H1 (cell line): ENCODE measurements around the gene MLLT6. TPM values are rescaled to one million over a fixed set of nuclear protein-coding genes. Genes with fewer than 3 reads are reported as not detected.
A peak's percentile ranks its signal among the peaks of the same experiment; 100 is the strongest.

Source experiments
- CTCF ChIA-PET: fragments of 300-600 bp; sonication (Branson Sonifier 250); formaldehyde crosslinking; loops from one replicate; lab custom pipeline; 2021; ENCODE audit not compliant: partially characterized antibody; lab: Charles Lee
- POLR2A ChIA-PET: fragments of 300-600 bp; sonication (Branson Sonifier 250); formaldehyde crosslinking; loops from one replicate; lab custom pipeline; 2021; ENCODE audit warnings: inconsistent platforms; ENCODE audit not compliant: partially characterized antibody; lab: Charles Lee
- DNase-seq, 2 experiments: peaks; one replicate each; pipeline versions ENCODE4 v3.0.0 to v3.0.0-alpha.2; 2010 to 2022; ENCODE audit warnings: low spot score in 2 of 2, low read depth in 1 of 2, mixed read lengths in 1 of 2
- FAIRE-seq: peaks from 2 replicates; lab custom pipeline; 2011; peaks lifted over from hg19 to GRCh38; lab: Jason Lieb, UNC
- H2AFZ ChIP-seq: 2 replicates; pipeline ENCODE4 v1.8.1; 2012; ENCODE audit warnings: low read length, inconsistent platforms
- H2AK5ac ChIP-seq: 2 replicates; pipeline ENCODE4 v1.6.1; 2013; ENCODE audit warnings: low read depth, low read length
- H2BK120ac ChIP-seq: replicated peaks from 2 replicates; pipeline ENCODE3; 2013; ENCODE audit warnings: low read depth, low read length, inconsistent platforms
- H2BK12ac ChIP-seq: 2 replicates; pipeline ENCODE4 v1.6.1; 2013; ENCODE audit warnings: low read depth, low read length
- H2BK15ac ChIP-seq: 2 replicates; pipeline ENCODE4 v1.6.1; 2013; ENCODE audit warnings: low read length
- H2BK20ac ChIP-seq: 2 replicates; pipeline ENCODE4 v1.6.1; 2013; ENCODE audit warnings: low read length
- H2BK5ac ChIP-seq: 2 replicates; pipeline ENCODE4 v1.6.1; 2013; ENCODE audit warnings: low read depth, low read length
- H3K14ac ChIP-seq: 2 replicates; pipeline ENCODE4 v1.6.1; 2013; ENCODE audit warnings: inconsistent platforms; ENCODE audit not compliant: insufficient read length
- H3K18ac ChIP-seq: 2 replicates; pipeline ENCODE4 v1.6.1; 2013; ENCODE audit warnings: low read length; ENCODE audit errors: extremely low read depth
- H3K23ac ChIP-seq: 2 replicates; pipeline ENCODE4 v1.6.1; 2013; ENCODE audit warnings: inconsistent platforms; ENCODE audit not compliant: insufficient read length
- H3K23me2 ChIP-seq: 2 replicates; pipeline ENCODE4 v1.6.1; 2013; ENCODE audit warnings: low read depth, low read length
- H3K27ac ChIP-seq: 2 replicates; pipeline ENCODE4 v1.6.1; 2011; ENCODE audit warnings: low read depth, low read length, inconsistent platforms
- H3K27me3 ChIP-seq, 4 experiments: replicated peaks in 1 of 4; 1 replicate in 1 of 4; 2 replicates in 3 of 4; pipeline versions ENCODE4 v1.6.1 to v1.8.1; 2011 to 2013; ENCODE audit warnings: low read length in 3 of 4, mild to moderate bottlenecking in 3 of 4, inconsistent platforms in 2 of 4, mixed read lengths in 2 of 4, moderate library complexity in 1 of 4; ENCODE audit not compliant: control insufficient read depth in 3 of 4, insufficient read depth in 3 of 4; ENCODE audit errors: extremely low read depth in 1 of 4
- H3K36me3 ChIP-seq, 4 experiments: 2 replicates each; pipeline versions ENCODE4 v1.6.1 to v1.8.1; 2011 to 2013; ENCODE audit warnings: mild to moderate bottlenecking in 4 of 4, low read length in 3 of 4, moderate library complexity in 2 of 4, control low read depth in 1 of 4, inconsistent platforms in 1 of 4; ENCODE audit not compliant: insufficient read depth in 4 of 4, control insufficient read depth in 2 of 4
- H3K4ac ChIP-seq: replicated peaks from 2 replicates; pipeline ENCODE3; 2013; ENCODE audit warnings: low read length, low read depth, mixed read lengths, inconsistent platforms; ENCODE audit not compliant: insufficient read length
- H3K4me1 ChIP-seq, 4 experiments: replicated peaks in 1 of 4; 1 replicate in 1 of 4; 2 replicates in 3 of 4; pipeline versions ENCODE4 v1.6.1 to v1.8.1; 2011 to 2013; ENCODE audit warnings: low read length in 3 of 4, inconsistent platforms in 2 of 4, mixed read lengths in 1 of 4; ENCODE audit not compliant: insufficient read depth in 4 of 4, control insufficient read depth in 3 of 4
- H3K4me2 ChIP-seq, 2 experiments: 2 replicates each; pipeline versions ENCODE4 v1.6.1 to v1.8.1; 2011 to 2013; ENCODE audit warnings: low read depth in 2 of 2, low read length in 2 of 2, control low read depth in 1 of 2, inconsistent platforms in 1 of 2, mild to moderate bottlenecking in 1 of 2; ENCODE audit not compliant: insufficient read depth in 1 of 2
- H3K4me3 ChIP-seq, 4 experiments: fragments of 200-600, 300-600 bp in 1 of 4; sonication (generic), shearing (Covaris generic), sonication (Bioruptor Twin) in 1 of 4; 2 replicates each; pipeline versions ENCODE4 v1.5.1 to v1.8.1; 2011 to 2016; ENCODE audit warnings: low read length in 4 of 4, low read depth in 3 of 4, control low read depth in 2 of 4, inconsistent platforms in 2 of 4, mild to moderate bottlenecking in 2 of 4, mixed read lengths in 1 of 4, moderate library complexity in 1 of 4; ENCODE audit not compliant: insufficient read depth in 2 of 4; ENCODE audit errors: extremely low read depth in 1 of 4
- H3K56ac ChIP-seq: replicated peaks from 2 replicates; pipeline ENCODE3; 2013; ENCODE audit warnings: low read depth, mild to moderate bottlenecking, mixed read lengths, low read length, inconsistent platforms; ENCODE audit not compliant: insufficient read length
- H3K79me1 ChIP-seq: 2 replicates; pipeline ENCODE4 v1.6.1; 2013; ENCODE audit warnings: low read depth, low read length, control low read depth
- H3K79me2 ChIP-seq, 2 experiments: 2 replicates each; pipeline versions ENCODE4 v1.6.1 to v1.8.1; 2012 to 2013; ENCODE audit warnings: low read length in 2 of 2, mild to moderate bottlenecking in 2 of 2, inconsistent platforms in 1 of 2; ENCODE audit not compliant: insufficient read depth in 2 of 2, control insufficient read depth in 1 of 2
- H3K9ac ChIP-seq, 4 experiments: replicated peaks in 1 of 4; 1 replicate in 1 of 4; 2 replicates in 3 of 4; pipeline versions ENCODE4 v1.6.1 to v1.8.1; 2011 to 2013; ENCODE audit warnings: low read depth in 3 of 4, low read length in 3 of 4, control low read depth in 2 of 4, mild to moderate bottlenecking in 2 of 4, moderate library complexity in 2 of 4, inconsistent platforms in 1 of 4; ENCODE audit errors: extremely low read depth in 1 of 4
- H3K9me3 ChIP-seq, 2 experiments: 2 replicates each; pipeline versions ENCODE4 v1.6.1 to v1.8.1; 2012 to 2013; ENCODE audit warnings: mild to moderate bottlenecking in 2 of 2, moderate library complexity in 2 of 2, control low read depth in 1 of 2, inconsistent platforms in 1 of 2, low read depth in 1 of 2, low read length in 1 of 2, mixed read lengths in 1 of 2; ENCODE audit not compliant: insufficient read depth in 2 of 2
- H4K20me1 ChIP-seq, 2 experiments: replicated peaks in 1 of 2; 2 replicates each; pipeline versions ENCODE3 to v1.8.1; 2011 to 2013; ENCODE audit warnings: inconsistent platforms in 2 of 2, low read length in 2 of 2, mild to moderate bottlenecking in 1 of 2; ENCODE audit not compliant: insufficient read depth in 2 of 2, control insufficient read depth in 1 of 2
- H4K5ac ChIP-seq: 2 replicates; pipeline ENCODE4 v1.6.1; 2013; ENCODE audit warnings: low read length, low read depth, mixed read lengths, inconsistent platforms; ENCODE audit not compliant: insufficient read length
- H4K8ac ChIP-seq: 2 replicates; pipeline ENCODE4 v1.8.0; 2013; ENCODE audit warnings: mild to moderate bottlenecking, moderate library complexity, low read length, inconsistent platforms; ENCODE audit not compliant: insufficient read depth; ENCODE audit errors: extremely low read depth
- H4K91ac ChIP-seq: replicated peaks from 2 replicates; pipeline ENCODE3; 2013; ENCODE audit warnings: low read length, mixed read lengths, inconsistent platforms; ENCODE audit not compliant: insufficient read length
- E2F6 ChIP-seq: IDR thresholded peaks from 2 replicates; pipeline ENCODE4 v1.6.1; 2012; ENCODE audit warnings: inconsistent platforms
- EGR1 ChIP-seq: IDR thresholded peaks from 2 replicates; pipeline ENCODE4 v1.6.1; 2011; ENCODE audit warnings: low read depth, low read length, borderline replicate concordance
- MAX ChIP-seq: IDR thresholded peaks from 2 replicates; pipeline ENCODE4 v1.6.1; 2012; ENCODE audit warnings: inconsistent platforms
- SP1 ChIP-seq: IDR thresholded peaks from 2 replicates; pipeline ENCODE4 v1.6.1; 2011; ENCODE audit warnings: low read depth, low read length
- WGBS, 2 experiments: shearing (Covaris generic) in 1 of 2; methylation state at CpG; one replicate each; pipeline versions ENCODE4 v1.1.6 to v1.1.7; 2013 to 2015; ENCODE audit warnings: low lambda C conversion rate in 2 of 2, mixed read lengths in 2 of 2, inconsistent platforms in 1 of 2, low coverage in 1 of 2, missing lambda C conversion rate in 1 of 2; ENCODE audit not compliant: insufficient replicate concordance in 2 of 2, insufficient coverage in 1 of 2, insufficient read length in 1 of 2; ENCODE audit errors: extremely low coverage in 1 of 2, missing lambda C conversion rate in 1 of 2; 5-methylcytosine and 5-hydroxymethylcytosine counted together
- polyA plus RNA-seq, 7 experiments: library from polyadenylated mRNA; depleted of rRNA in 3 of 7; stranded (reverse) in 5 of 7; unstranded in 2 of 7; fragments of >200 nt in 5 of 7; fragments of 200-250 nt in 2 of 7; gene quantifications; 1 replicate in 5 of 7; 2 replicates in 1 of 7; 4 replicates in 1 of 7; pipeline versions ENCODE4 v1.2.1 to v1.2.3, GENCODE V29; 2011 to 2013; ENCODE audit warnings: missing spikeins in 2 of 7, mixed read lengths in 2 of 7
- total RNA-seq: library from RNA; stranded (reverse); fragmentation: NEBNext Ultra II Directional; extraction: Animal tissue kit (Norgen Biotek cat#: 25700); gene quantifications from 2 replicates; pipeline ENCODE4 v1.2.1, GENCODE V29; 2021

The MLLT6 gene
- total and polyA plus RNA-seq, 2 of the 8 experiments (the other 6 are each of a cell fraction or from before 2014, with no cell fraction given), result 6.5 to 8.0 TPM

GRCh38 chr17:38719943-38720641 is 15.0 kb downstream of the MLLT6 start:
- H2BK5ac ChIP-seq, result peak overlapping the region; percentile 78; the same call in 1 of the 2 replicates
- peak; percentile 50 to 81 for DNase-seq
- H3K36me3 ChIP-seq, result no peaks in the 10 kb centered on the region
- H2BK12ac ChIP-seq, result peak overlapping the region; percentile 60; the same call in 1 of the 2 replicates
- H3K14ac ChIP-seq, result no peak overlapping the region
- no peak overlapping the region for H3K23ac ChIP-seq
- H3K27ac ChIP-seq, result no peak overlapping the region
- ChIA-PET CTCF (interaction anchor here (0.8 to 7.9 kb wide), 10 partner anchors 11 to 1635 kb away, joined by 3 to 49 read pairs (median 4); partner anchors contain the start of gene MLLT6), POLR2A (interaction anchor here (0.9 to 3.7 kb wide), 11 partner anchors 8 to 133 kb away, joined by 3 to 29 read pairs (median 7); partner anchors contain the start of genes CISD3, MLLT6, PSMB3 and RPL23)
- no peak overlapping the region for H2BK120ac ChIP-seq
- H2BK15ac ChIP-seq, result no peak overlapping the region
- 55% methylated on average over 27 of the region's 39 CpGs; no CpG with 5 or more reads in 1 of the 2 experiments for WGBS, 2 experiments
- no peaks in the 10 kb centered on the region for H3K9me3 ChIP-seq
- no peak overlapping the region for H2BK20ac ChIP-seq
- H3K4me3 ChIP-seq, result peak overlapping the region in 3 of 4 experiments; percentile 2 to 40 (median 17); a peak in 5 of 8 replicates
- no peak overlapping the region for H3K4ac ChIP-seq
- H3K56ac ChIP-seq, result no peak overlapping the region
- H3K9ac ChIP-seq, result no peak overlapping the region; a peak in 1 of 7 replicates
- H3K79me2 ChIP-seq, result no peaks in the 10 kb centered on the region
- H4K20me1 ChIP-seq, result no peaks in the 10 kb centered on the region
- no peaks in the 10 kb centered on the region for H3K79me1 ChIP-seq
- H4K5ac ChIP-seq, result no peak overlapping the region
- peaks cover 11 to 29% (median 16%) of the 10 kb centered on the region in 4 experiments for H3K4me1 ChIP-seq
- peak overlapping the region; percentile 57 to 73 for H3K4me2 ChIP-seq
- no peak overlapping the region for H4K91ac ChIP-seq
- H3K18ac ChIP-seq, result no peak overlapping the region; the same call in none of the 2 replicates
- H3K23me2 ChIP-seq, result peaks cover 2% of the 10 kb centered on the region; the same call in 1 of the 2 replicates
- FAIRE-seq, result no peak
- no peak overlapping the region; the same call in 1 of the 2 replicates for H4K8ac ChIP-seq
- TF ChIP-seq E2F6 (peak; percentile 98), EGR1 (no peak), SP1 (peak; percentile 59; the same call in 1 of the 2 replicates), MAX (peak; percentile 95)
- H2AFZ ChIP-seq, result no peak overlapping the region
- no peak overlapping the region for H2AK5ac ChIP-seq
- H3K27me3 ChIP-seq, result peaks cover 0 to 10% (median 7%) of the 10 kb centered on the region in 4 experiments; a peak in 6 of 7 replicates
